Measurements from ENCODE around the gene CLSTN2.

Gene CLSTN2

DNA sequence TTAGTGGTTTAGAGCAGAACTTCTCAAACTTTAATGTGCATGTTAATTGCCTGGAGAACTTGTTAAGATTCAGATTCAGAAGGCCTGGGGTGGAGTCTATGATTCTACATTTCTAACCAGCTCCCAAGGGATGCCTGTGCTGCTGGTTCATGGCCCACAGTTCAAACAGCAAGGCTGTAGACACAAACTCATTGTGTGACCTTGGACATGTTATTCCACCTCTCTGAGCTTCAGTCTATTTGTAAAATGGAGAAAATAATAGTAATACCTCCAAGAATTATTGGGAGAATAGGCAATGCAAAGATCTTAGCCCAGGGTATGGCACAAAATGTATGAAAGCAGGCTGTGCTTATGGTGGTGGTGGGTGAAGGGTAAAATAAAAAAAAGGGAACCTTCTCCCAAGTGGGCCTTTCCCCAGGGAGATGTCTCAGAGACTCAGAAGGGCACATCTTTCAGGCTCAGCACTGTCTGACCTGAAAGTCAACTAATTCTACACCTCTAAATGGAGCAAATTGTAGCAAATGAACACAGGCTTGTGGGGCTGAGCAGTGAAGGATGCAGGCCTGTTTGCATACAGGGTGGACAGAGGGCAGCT is 566.9 kb downstream of the CLSTN2 start:
- no peak for DNase-seq (ENCODE audit: low spot score)

DNA sequence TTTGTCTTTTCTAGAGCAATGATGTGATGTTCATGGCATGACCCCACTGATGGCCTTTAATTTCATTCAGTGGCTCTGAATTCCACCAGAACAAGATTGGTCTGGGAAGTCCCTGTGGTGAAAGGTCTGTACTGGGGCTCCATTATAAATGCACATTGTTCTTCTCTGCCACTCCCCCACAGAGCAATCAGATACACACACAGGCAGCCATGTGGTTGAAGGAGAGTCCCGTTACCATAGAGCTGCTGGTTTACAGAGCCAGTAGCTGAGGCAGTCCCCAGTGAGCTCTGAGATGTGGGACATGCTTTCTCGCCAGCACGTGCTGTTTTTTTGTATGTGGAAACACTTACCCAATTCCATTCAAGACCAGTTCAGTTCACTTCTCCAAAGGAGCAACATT is 570.2 kb downstream of the CLSTN2 start:
- DNase-seq (ENCODE audit: low spot score), result peak; percentile 70

DNA sequence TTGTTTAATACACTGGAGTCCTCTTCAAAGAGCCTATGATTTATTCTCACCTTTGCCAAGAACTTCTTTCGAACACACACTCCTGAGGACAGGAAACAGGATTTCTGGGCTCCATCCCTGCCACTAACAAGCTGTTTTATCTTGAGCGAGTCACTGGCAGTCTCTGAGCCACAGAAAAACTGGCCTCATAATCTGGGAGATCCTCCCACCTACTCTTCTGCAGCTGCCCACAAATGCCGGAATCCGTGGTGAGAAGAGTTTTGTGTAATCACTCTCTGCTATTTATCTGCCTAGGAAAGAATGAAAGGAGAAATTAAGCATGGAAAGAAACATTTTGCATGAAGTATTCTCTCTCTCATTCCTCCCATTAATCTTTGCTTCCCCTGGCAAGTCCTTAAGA is 570.9 kb downstream of the CLSTN2 start:
- no peak for DNase-seq (ENCODE audit: low spot score)

DNA sequence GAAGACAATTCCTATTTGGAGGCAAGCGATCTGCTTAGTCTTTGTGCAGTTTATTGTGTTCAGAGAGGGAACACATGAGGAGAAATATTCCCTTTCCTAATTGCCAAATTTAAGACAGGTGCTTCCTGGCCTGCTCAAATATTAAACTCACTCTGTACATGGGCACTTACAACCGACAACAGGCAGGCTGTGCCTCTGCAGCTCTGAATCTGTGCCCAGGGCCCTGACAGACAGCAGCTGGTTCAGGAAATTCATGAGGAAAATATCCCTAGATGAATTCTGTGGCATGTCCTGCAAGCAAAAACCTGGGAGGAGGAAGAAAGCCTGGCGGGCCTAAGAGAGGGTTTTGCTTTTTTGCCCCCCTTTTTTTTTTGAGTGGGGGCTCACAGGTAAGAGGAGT is 573.6 kb downstream of the CLSTN2 start:
- DNase-seq (ENCODE audit: low spot score), result no peak

DNA sequence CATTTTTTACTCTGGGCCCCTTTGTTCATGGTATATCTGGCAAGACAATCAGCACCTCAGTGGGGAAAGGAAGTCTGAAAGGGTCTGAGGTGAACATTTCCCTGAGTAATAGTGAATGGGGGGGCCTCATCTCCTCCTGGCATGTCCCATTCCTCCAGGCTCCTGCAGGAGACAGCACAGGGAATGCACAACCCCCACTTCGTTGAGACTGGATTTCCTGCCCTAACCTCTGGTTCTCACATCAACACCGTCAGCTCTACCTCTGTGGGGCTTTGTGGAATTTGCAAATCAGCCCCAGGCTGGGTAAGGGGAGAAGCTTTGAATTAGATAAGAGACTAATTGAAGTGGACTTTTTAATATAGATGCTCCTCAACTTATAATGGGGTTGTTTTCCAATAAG is 574.5 kb downstream of the CLSTN2 start:
- DNase-seq (ENCODE audit: low spot score), result no peak

DNA sequence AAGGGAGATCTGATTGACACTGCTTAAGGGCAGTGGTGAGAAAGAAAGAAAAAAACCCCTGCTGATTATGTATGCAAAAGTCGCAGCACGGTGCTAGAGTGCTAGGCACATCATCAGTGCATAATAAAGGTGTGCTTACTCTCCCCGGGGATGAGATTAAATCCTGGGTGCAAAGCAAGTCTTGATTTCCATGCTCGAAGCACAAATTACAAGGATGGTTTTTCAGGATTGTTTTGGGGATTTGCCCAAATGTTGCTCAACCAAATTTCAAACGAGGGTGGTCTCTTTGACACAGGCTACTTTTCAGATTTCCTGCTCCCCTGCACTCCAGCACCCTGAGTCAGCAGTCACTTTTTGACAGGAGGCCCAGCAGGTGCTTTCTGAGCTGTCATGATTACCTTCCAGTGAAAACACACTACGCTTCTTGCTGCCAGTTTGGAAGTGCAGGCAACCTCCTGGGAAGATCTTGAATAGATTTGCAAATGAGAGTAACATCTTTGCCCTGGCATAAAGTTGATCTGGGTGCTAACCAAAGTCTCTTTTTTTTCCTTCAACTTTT is 575.4 kb downstream of the CLSTN2 start:
- no peak for DNase-seq (ENCODE audit: low spot score)

DNA sequence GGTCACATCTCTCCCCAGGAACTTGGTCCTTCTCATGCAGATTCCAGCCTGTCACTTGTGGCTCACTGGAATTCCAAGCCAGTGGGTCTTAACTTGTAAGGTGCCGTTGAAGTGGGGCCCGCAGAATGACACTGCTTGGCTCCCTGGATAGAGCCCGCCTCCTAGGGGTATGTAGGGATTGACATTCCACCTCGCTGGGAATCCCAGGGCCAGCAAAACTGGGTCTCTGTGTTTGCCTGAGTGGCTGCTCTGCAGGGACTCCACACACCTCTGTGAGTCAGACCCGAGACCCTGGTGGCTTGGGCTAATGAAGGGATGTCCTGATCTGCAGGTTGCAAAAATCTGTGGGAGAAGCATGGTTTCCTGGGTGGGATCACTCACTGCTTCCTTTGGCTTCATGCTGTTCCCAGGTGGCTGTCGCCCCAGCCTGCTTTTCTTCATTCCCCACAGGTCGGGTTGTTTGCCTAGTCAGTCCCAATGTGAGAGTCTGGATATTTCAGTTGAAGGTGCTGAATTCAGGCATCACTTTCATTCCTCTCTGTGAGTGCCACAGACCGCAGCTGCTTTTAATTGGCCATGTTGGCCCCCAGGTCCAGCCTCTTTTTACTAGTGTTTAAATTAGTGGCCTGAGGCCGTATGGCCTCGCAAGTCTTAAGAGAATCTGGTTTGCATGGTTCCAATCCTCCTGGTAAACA is 586.9 kb downstream of the CLSTN2 start:
- DNase-seq (ENCODE audit: low spot score), result no peak

DNA sequence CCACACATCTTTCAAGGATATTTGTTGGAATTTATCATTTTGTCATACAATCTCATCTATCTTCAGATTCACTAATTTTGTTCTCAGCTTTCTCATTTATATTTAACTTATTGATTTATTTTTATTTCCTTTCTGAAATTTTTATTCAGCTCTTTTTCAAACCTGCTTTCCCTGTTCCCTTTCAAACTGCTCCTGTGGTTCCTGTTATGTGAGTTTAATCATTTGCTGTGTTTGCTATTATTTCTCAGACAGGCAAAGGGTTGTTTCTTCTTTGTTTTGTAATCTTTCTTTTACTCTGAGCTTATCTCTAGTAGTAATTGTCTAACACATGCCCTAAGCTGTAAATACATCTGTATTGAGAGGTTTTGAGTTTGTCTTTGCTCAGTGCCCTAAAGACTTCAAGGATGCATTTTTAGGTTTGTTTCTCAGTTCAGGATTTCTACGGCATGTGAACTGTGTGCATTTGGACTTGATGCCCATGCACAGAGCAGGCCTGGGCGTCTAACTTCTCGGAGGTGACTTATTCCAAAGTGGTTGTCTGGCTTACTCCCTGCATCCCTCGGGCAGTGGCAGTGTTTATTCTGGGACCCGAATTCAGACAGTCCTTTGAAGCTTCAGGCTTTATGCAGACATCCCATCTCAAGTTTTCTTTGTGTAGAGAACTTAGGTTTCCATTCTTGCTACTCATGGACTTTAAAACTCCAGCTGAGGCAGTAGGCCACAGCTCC is 587.8 kb downstream of the CLSTN2 start:
- no peak for DNase-seq (ENCODE audit: low spot score)

DNA sequence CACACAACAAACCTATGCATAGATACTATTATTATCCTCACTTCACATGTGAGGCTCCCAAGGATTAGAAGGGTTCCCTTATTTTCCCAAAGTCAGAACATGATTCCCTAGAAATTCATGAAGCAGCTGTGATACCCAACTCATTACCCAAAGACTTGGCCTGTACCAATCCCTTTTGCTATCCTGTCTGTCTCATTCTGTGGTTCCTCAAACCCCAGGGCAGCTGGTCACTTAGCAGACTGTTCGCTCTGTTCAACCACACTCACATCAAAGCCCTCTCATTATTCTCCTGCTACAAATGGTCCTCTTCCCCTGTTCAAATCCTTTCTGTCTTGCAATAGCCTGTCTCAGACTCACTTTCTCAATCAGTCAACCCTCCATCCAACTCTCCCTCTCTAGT is 588.6 kb downstream of the CLSTN2 start:
- DNase-seq (ENCODE audit: low spot score), result no peak

DNA sequence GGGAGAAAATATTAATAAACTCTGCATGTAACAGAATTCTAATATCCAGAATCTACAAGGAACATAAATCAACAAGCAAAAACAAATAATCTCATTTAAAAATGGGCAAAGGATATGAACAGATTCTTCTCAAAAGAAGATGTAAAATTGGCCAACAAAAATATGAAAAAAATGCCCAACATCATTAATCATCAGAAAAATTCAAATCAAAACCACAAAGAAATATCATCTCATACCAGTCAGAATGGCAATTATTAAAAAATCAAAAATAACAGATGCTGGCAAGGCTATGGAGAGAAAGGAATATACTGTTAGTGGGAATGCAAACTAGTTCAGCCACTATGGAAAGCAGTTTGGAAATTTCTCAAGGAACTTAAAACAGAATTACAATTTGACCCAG is 592.2 kb downstream of the CLSTN2 start:
- no peak for DNase-seq (ENCODE audit: low spot score)

DNA sequence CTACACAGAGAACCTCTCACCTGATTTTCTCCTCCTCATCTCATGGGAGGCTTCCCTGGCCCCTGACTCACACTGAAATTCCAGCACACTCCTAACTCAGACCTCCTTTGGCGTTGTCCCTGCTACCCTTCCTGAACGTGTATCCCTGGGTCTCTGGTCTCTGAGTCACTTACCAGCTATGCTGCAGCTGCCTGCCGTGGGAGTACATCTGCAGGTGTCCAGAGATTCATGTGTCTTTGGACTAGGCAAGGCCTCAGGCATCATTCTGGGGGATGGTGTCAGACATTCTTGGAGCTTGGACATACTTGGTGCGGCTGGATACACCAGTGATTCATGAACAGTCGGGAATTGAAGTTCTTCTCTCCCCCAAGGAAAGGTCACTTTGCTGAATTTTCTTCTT is 594.1 kb downstream of the CLSTN2 start:
- no peak for DNase-seq (ENCODE audit: low spot score)

DNA sequence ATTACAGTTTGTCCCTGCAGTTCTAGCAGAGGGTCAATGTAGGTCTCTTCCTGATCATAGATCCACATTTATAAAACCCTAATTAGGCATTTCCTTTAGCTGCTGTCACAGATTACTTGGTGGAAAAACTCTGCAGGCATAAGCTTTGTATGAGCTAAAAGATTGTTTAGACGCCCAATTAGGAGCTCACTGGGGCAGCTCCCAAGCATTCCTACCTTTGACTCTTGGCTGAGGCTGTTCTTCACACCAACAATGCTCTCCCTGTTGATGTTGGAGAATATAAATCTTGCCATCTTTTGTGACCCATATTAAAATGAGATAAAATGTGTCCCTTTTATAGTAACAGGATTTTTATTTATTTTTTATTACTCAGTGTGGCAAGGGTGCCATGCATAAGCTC is 594.6 kb downstream of the CLSTN2 start:
- no peak for DNase-seq (ENCODE audit: low spot score)

DNA sequence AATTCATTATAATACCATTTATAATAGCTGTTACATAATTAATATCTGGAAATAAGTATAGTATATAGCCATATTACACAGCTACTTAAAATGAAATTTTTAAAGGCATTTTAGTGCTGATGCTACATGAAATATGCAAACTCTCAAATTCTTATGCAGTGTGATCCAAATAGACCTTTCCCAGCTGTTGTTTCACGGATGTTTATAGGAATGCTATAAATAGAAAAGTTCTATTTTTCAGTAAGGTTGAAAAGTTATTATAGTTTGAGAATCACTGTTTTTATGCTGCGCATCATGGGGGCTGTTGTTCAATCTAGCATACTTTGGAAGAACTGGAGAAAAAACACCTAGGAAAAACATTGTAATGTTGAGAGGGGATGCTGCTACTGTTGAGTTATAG is 595.1 kb downstream of the CLSTN2 start:
- no peak for DNase-seq (ENCODE audit: low spot score)

DNA sequence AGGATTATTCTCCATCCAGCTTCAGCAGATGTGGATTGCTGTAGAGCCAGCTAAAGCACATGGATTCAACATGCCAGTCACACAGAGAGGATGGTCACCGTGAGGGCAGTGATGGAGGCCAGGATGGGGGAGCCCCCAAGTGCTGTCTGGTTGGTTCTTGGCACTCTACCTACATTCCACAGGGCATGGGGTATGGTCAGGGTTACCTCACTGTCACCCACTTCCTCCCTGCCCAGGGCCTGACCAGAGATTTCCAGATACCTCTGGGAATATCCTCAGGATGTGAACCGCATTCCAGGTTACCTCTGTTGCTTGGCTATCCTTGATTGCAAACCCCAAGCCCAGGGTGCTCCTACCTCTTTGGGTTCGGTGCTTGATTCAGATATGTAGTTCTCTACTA is 595.6 kb downstream of the CLSTN2 start:
- no peak for DNase-seq (ENCODE audit: low spot score)

DNA sequence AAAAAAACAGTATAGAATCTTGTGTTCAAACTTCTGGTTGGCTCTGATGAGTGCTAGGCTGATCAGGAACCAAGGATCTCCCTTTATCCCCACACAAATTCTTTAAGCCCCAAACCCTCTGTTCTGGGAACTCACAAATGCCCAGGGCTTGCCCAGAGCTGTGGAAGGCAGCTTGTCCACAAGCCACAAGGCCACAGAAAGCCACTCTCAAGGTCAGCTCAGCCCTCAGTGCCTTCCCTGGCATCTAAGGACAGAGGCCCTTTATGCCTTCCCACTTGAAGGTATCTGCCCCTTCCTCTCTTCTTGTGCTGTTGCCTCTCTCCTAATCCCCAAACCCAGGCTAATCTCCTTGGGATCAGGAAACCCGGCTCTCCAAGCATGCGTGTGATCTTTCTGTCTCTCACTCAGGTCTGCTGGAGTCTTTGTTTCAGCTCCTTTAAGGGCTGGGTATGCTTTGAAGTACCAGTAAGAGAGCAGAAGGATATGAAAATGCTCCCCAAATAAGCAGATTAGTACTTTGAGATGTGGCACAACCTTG is 597.9 kb downstream of the CLSTN2 start:
- no peak for DNase-seq (ENCODE audit: low spot score)

DNA sequence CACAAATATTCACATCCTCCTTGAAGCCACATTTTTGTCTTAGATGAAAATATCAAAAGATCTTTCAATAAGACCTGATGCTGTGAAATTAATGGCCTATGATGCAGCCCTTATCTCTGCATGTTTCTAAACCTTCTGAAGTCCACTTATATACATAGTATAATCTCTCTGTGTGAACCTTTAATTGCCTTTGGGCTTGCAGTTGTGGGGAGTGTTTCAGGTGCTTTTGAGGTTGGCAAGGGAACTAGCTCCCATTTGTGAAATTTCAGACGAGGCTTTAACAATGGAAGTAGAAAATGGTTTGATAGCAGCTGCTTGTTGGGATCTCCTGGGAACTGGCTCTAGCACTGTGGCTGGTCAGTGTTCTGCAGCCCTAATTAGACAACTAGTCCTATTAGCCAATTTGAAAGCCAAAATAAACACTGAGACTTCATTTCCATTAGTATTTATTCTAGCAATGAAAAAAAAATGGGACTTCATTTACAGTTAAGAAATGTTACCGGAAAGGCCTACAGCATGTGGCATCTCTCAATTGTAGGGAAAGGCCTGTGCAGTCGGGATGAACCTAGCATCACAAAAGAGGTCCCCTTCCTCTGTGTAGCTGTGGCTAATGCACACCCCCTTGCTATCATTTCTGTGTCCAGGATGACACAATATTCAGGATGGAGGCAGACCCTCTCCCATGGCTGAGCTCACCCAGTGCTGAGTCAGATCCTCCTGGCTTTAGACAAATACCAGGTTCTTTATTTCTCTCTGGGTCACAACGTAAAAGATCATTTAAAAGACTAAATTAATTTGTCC is 602.1 kb downstream of the CLSTN2 start:
- no peak for DNase-seq (ENCODE audit: low spot score)

DNA sequence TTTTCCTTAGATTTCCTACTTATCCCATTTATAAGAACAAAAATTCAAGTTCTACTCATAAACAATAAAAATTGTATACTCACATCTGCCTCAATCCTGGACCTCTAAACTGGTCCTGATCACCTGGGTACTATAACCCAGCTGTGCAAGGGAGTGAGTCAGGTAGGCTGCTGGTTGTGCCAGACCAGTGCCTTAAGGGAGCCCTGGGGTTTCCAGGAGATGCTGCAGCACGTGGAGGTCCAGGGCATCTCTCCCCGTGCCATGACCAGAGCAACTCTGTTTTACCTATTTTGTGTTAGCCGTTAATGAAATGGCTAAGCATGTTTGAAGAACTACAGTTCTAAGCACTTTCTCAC is 602.7 kb downstream of the CLSTN2 start:
- no peak for DNase-seq (ENCODE audit: low spot score)

DNA sequence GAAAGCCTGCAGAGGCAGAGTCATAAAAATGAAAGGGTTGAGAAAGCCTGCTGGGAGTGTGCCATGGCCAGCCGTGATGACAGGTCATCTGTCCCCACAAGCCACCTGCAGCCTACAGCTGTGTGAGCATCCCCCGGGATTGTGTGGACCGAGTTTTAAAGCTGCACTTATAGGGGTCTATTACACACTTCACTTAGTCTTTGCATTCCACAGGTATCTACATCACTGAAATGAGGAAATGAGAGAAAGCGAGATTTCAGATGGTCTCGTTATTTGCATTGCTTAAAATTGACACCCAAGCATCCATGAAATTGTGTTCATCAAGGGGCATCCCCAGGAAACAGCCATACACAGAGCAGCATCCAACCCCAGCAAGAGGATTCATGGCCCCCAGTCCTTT is 605.3 kb downstream of the CLSTN2 start:
- DNase-seq (ENCODE audit: low spot score), result no peak

DNA sequence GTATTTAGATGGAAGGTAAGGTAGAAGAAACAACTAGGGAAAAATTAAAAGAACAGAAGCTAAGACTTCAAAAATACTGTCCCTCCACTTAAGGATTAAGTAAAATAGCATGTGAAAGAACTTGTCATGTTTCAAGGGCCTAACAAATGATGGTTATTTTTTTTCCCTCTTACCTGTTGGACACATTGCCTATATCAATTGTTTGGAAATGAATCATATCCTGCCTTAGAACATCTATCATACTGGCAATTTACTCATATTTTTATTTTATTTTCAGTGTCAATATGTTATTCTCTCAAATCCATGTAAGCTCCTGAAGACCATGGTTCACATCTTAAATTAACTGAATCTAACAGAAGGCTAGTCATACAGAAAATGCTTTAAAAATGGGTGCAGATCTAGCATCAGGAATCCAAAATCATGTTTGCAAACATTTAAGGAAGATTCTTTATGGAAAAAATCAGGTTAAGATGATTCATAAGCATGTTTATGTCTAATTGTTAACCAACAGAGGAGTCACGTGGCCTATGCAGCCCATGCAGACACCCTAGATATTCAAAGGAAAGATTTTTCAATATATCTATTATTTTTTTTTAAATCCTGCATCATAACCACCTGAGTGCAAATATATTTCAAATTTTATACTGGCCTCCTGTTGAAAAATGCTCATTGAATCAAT is 607.1 kb downstream of the CLSTN2 start:
- no peak for DNase-seq (ENCODE audit: low spot score)

DNA sequence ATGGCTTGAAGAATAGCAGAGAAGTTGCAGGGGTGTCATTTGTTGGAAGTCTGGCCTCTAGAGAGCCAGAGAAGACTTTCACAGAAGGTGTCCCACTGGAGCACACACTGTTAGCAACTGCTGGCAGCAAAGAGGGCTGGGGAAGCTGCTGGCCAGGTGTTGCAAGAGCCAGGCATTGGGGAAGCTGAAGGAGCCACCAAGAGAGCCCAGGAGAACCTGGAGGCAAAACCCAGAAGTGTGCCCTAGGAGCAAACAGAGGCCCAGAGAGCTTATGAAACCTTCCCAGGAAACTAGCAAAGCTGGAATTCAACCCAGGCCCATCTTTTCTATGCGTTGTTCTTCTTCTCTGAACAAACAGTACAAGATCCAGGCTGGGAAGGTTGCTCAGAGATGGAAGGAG is 610.2 kb downstream of the CLSTN2 start:
- no peak for DNase-seq (ENCODE audit: low spot score)

DNA sequence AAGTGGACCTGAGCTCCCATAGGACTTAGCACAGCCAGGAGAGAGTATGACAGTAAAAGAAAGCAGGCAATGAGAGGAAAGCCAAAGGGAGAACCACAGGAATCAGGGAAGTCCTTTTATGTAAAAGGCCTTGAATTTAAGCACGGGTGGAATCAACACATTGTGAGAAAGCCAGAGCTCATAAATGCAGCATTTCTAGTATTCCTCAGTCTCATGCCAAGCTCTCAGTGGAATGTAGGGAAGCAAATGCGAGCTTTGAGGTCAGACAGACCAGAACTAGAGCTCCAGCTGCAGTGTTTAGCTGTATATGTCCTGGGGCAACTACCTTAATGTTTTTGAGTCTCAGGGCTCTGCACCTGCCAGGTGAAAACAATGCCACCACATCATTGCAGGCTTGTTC is 610.8 kb downstream of the CLSTN2 start:
- no peak for DNase-seq (ENCODE audit: low spot score)

DNA sequence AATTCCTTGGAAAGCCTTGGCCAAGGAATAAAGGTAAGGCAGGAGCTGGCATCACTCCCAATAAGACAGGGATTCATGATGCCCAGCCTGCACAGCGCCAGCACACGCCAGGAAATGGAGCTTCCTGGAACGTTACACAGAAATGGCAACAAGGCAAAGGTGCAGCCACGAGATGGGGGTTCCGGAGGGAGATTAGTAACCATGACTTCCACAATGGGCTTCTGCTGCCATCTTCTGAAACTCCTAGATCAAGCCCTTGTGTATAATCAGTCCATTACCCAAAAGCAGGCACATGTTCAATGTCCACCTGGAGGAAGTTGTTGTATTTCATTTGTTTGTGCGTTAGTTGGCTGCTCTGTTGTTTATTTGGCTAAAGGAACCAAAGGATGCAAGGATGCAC is 611.7 kb downstream of the CLSTN2 start:
- DNase-seq (ENCODE audit: low spot score), result no peak

All from pons (tissue), 1 donor.